OCI-LY1 (cell line): ENCODE measurements around the gene JAKMIP1.

Source experiments
- CTCF ChIP-seq: fragments of 200-600 bp; sonication (generic), shearing (Covaris generic); IDR thresholded peaks from 2 replicates; pipeline ENCODE4 v1.5.1; 2017; ENCODE audit warnings: mild to moderate bottlenecking, antibody characterized with exemption, low read length, moderate library complexity, mixed read lengths
- EZH2 ChIP-seq: fragments of 200-600 bp; sonication (generic), shearing (Covaris generic); IDR thresholded peaks from 2 replicates; pipeline ENCODE4 v1.8.0; 2017; ENCODE audit warnings: borderline replicate concordance, mixed run types, mild to moderate bottlenecking, antibody characterized with exemption, low read length, moderate library complexity, mixed read lengths

GRCh38 chr4:6198768-6199421 lies 1.5 kb downstream of the JAKMIP1 start:
- no peak for TF ChIP-seq CTCF
- no peak for TF ChIP-seq EZH2
